GM12873 (cell line): ENCODE data around the gene MSI2.

Experiments used
- TF ChIP-seq, protein P1 (sequence below): IDR thresholded peaks from 2 replicates; pipeline ENCODE4 v1.5.1; 2012; ENCODE audit warnings: low read depth, mild to moderate bottlenecking, moderate library complexity, low read length, control low read depth; ENCODE audit not compliant: insufficient read depth; ENCODE audit errors: missing control alignments

MSI2 gene

DNA sequence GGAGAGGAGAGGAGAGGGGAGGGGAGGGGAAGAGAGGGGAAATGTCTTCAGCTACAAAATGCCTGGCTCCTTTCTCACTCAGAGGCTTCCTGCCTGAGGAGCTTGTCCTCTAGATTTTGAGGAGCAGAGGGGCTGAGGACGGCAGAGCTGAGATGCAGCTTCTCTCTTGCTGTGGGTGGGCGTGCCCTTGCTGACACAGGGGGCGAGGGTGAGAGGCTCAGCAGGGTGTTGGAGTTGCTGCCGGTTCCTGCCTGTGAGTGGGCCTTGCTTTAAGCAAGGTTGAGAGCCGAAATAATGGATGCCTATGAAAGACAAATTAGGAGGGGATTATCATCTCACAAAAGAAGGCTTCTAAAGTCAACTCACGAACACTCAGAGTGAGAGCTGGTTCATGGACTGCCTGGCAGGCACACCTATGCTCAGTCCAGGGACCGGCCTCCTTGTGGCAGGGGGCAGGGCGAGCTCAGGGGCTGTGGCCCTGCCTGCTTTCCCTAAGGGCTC, 215.6 kb downstream of the MSI2 start:
- TF ChIP-seq, protein P1, sequence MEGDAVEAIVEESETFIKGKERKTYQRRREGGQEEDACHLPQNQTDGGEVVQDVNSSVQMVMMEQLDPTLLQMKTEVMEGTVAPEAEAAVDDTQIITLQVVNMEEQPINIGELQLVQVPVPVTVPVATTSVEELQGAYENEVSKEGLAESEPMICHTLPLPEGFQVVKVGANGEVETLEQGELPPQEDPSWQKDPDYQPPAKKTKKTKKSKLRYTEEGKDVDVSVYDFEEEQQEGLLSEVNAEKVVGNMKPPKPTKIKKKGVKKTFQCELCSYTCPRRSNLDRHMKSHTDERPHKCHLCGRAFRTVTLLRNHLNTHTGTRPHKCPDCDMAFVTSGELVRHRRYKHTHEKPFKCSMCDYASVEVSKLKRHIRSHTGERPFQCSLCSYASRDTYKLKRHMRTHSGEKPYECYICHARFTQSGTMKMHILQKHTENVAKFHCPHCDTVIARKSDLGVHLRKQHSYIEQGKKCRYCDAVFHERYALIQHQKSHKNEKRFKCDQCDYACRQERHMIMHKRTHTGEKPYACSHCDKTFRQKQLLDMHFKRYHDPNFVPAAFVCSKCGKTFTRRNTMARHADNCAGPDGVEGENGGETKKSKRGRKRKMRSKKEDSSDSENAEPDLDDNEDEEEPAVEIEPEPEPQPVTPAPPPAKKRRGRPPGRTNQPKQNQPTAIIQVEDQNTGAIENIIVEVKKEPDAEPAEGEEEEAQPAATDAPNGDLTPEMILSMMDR: no peak

DNA sequence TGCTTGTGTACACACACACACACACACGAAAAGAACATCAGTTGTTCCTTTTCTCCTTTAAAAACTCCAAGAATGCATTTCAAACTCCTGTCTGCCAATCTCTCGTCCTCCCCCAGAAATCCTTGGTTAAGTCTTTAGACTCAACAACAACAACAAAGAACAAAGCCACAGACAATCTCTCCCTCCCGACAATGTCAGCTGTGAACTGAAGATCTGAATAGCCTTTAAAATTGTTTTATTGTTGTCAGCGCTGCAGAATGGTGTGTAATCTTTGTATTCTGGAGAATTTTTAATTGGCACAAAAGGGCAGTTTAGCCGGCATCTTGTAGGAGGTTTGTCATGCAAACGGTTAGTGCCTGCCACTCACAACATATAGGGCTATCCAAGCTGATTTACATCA, 219.5 kb downstream of the MSI2 start:
- TF ChIP-seq, protein P1: no peak

DNA sequence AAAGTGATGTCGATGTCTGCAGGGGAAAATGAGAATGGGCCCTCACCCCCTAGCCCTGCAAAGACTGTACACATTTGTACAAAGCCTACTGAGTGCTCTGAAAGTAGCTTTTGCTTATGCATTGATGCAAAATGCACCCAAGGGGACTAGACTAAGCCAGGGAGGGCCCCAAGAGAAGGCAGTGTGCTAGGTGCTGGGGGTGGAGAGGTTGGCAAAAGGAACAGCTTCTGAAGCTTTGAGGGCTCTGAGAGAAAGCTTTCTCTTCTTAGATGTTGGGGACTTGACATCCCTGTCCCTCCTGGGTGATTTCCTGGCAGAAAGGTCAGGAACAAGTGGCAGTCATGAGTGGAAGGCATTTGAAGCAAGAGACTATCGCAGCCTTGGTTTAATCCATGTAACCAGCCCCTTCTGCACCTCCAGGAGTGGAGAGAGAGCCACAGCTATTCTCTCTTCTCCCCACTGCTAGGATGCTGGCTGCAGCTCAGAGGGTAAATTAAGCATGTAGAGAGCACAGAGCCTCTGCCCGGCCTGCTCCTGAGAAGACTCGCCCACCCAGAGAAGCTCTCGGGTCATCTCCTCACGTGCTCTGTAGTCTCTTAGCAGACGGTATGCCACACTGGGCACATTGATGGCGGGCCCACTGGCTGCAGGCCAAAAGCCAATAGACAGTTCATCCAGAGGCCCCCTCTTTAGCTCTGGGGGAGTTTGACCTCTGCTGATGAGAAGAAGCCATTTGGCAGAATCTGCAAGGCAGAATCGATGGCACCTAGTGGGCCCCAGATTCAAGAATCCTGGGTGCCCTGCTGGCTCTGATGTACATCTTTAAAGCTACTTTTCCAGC, 221.4 kb downstream of the MSI2 start:
- TF ChIP-seq, protein P1: no peak

DNA sequence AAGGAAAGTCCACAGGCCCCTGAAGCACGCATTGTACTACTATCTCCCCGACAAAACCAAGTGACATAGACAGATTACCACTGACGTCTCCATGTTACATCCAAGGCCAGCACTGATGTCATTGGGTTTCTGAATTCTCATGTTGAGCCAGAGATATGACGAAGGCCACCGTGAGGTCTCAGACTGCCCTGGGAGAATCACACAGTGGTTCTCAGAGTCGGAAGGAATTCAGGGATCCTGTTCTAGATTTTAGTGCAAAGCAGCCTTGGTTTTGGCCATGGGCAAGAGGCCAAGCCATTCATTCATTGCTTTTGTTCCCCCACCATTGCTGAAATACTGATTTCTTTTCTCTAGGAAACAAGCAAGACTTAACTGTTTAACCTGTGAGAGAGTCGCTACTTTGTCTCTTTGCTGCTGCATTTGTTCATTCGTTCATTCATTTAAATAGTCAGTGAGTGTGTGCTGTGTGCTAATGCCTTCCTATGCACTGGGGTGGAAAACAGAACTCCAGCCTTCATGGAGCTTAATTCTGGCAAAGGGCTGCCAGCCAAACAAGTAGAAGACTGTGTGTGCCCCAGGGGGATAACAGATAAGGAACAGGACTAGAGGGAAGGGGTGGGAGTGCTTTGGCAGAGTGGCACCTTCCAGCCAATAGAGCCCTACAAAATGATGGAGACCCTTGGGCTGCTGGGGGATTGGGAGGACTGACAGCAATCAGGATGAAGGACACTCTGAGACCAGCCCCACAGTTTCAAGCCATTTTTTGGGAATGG, 222.3 kb downstream of the MSI2 start:
- TF ChIP-seq, protein P1: no peak

DNA sequence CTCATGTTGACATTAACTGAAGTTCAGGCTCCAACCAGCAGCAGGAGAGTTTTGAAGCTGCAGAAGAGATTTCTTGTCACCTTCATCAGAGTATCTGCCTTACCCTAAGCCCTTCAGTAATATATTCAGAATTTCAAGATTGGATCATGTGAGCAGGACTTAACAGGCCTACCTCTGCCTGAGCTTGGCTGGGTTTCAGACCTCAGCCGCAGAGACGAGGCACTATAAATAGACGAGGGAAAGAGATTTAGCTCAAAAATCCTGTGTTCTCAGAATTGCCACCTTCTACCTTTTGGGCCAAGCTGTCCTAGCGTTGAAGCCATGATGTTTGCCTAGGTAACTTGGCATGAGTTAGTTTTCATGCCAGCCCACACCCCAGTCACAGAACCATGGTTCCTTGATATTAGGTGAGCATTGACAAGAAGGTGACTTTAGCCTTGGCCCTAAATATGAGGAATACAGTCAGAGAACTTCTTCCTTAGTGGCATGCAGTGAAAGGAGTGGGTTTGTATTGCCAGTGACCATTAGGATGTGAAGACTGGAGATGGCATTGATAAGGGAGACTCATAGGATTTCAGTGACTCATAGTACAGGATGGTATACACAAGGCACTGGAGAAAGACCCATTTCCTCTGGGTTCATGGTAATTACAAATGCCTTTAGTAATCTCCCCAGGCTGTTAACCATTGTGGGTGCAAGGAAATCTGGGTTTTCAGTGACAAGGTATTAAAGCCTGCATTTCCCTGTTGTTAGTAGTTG, 224.3 kb downstream of the MSI2 start:
- TF ChIP-seq, protein P1: no peak

DNA sequence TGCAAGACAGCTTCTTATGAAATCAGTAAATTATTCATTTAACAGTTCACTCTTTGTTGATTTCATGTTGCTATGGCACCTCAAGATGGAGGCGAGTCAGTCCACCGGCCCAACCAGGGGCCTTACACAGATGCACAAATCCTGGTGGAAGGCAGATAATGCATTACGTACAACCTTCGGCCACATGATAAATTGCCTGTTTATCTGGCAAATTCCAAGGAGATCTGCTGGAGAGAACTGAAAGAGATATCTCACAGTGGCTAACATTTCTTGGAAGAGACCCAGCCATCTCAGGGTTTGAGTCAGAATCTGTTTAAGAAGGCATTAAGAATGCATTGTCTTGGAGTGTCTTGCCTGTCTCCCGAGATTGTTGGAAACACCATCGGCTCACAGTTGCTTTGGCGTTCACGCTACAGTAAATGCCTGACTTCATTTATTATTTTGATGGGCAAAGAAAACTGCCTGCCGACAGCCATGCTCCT, 225.6 kb downstream of the MSI2 start:
- TF ChIP-seq, protein P1: no peak
